Measurements from ENCODE around the gene EEIG2. TPM values are rescaled to one million over a fixed set of nuclear protein-coding genes. Genes with fewer than 3 reads are reported as not detected.
"Not testable (repeated sequence)": the region's sequence is repeated elsewhere in the genome, so short reads cannot be mapped to it uniquely, and the experiment has no call there.

Gene EEIG2
- total and polyA plus RNA-seq, 8 donors = 3.1 to 33.2 (median 9.7) TPM

GRCh38 chr1:108513044-108513415 lies 46.9 kb upstream of the EEIG2 start:
- TF ChIP-seq EP300 (IDR thresholded peaks at IDR 0.05) = no peak
- no peak for TF ChIP-seq POLR2A (IDR thresholded peaks at IDR 0.05)
- TF ChIP-seq CTCF (IDR thresholded peaks at IDR 0.05) = no peak
- TF ChIP-seq POLR2AphosphoS5 (IDR thresholded peaks at IDR 0.05) = no peak
- DNase-seq = no peak
- Histone ChIP-seq H3K27ac (no peak overlapping the region), H3K27me3 (peaks cover 0 to 6% (median 0%) of the 10 kb centered on the region in 3 donors), H3K36me3 (no peaks in the 10 kb centered on the region), H3K4me3 (no peak overlapping the region), H3K9me3 (no peaks in the 10 kb centered on the region), H3K4me1 (no peaks in the 10 kb centered on the region)
- intact Hi-C loops (cut with DNase I; ENCODE audit: low total_unique reads) = loop anchor here (5.0 kb wide), 1 partner anchor 129 kb away; no protein-coding TSS in a partner anchor
- WGBS, 5 donors = 53 to 61% (median 56%) methylated on average over 2 of the region's 2 CpGs

GRCh38 chr1:108513914-108514313 lies 46.0 kb upstream of the EEIG2 start:
- not testable (repeated sequence) for H3K36me3 ChIP-seq, H3K27ac ChIP-seq, H3K27me3 ChIP-seq, H3K4me1 ChIP-seq, H3K4me3 ChIP-seq, H3K9me3 ChIP-seq, DNase-seq
- intact Hi-C loops (cut with DNase I; ENCODE audit: low total_unique reads) = loop anchor here (5.0 kb wide), 1 partner anchor 128 kb away; no protein-coding TSS in a partner anchor
- WGBS, 5 donors = 92 to 100% (median 96%) methylated on average over 2 of the region's 2 CpGs

- H3K4me1 ChIP-seq; H3K27ac ChIP-seq; H3K4me3 ChIP-seq; H3K36me3 ChIP-seq; H3K9me3 ChIP-seq; DNase-seq; intact Hi-C loops (cut with DNase I; ENCODE audit: low total_unique reads): not testable (repeated sequence)
- peaks cover 0 to 13% (median 0%) of the 10 kb centered on the region in 3 donors for H3K27me3 ChIP-seq
- 61 to 80% (median 66%) methylated on average over 6 of the region's 6 CpGs for WGBS, 5 donors
Observed at GRCh38 chr1:108517301-108517897, 42.5 kb upstream of the EEIG2 start.

GRCh38 chr1:108521990-108522393 lies 37.9 kb upstream of the EEIG2 start:
- Histone ChIP-seq H3K4me3 (no peak overlapping the region), H3K36me3 (no peaks in the 10 kb centered on the region), H3K9me3 (no peaks in the 10 kb centered on the region), H3K27ac (no peak overlapping the region), H3K27me3 (peaks cover 0 to 13% (median 0%) of the 10 kb centered on the region in 3 donors), H3K4me1 (no peaks in the 10 kb centered on the region)
- no peak for TF ChIP-seq POLR2AphosphoS5 (IDR thresholded peaks at IDR 0.05)
- TF ChIP-seq CTCF (IDR thresholded peaks at IDR 0.05) = no peak
- no peak for TF ChIP-seq POLR2A (IDR thresholded peaks at IDR 0.05)
- TF ChIP-seq EP300 (IDR thresholded peaks at IDR 0.05) = no peak
- peak in 1 of 2 donors; percentile 9 for DNase-seq
- intact Hi-C loops (cut with DNase I; ENCODE audit: low total_unique reads) = no loop called here

- Histone ChIP-seq H3K27ac (no peak overlapping the region), H3K27me3 (peaks cover 0 to 13% (median 0%) of the 10 kb centered on the region in 3 donors), H3K4me1 (no peaks in the 10 kb centered on the region), H3K9me3 (no peaks in the 10 kb centered on the region), H3K36me3 (no peaks in the 10 kb centered on the region), H3K4me3 (no peak overlapping the region)
- TF ChIP-seq EP300 (IDR thresholded peaks at IDR 0.05) (no peak), CTCF (IDR thresholded peaks at IDR 0.05) (no peak), POLR2A (IDR thresholded peaks at IDR 0.05) (no peak), POLR2AphosphoS5 (IDR thresholded peaks at IDR 0.05) (no peak)
- intact Hi-C loops (cut with DNase I; ENCODE audit: low total_unique reads) = no loop called here
- no peak for DNase-seq
Observed at GRCh38 chr1:108523829-108524228, 36.1 kb upstream of the EEIG2 start.
